ENCODE measurements around the gene PPARG.
"Not testable (repeated sequence)": the region's sequence is repeated elsewhere in the genome, so short reads cannot be mapped to it uniquely, and the experiment has no call there.

Gene PPARG

DNA sequence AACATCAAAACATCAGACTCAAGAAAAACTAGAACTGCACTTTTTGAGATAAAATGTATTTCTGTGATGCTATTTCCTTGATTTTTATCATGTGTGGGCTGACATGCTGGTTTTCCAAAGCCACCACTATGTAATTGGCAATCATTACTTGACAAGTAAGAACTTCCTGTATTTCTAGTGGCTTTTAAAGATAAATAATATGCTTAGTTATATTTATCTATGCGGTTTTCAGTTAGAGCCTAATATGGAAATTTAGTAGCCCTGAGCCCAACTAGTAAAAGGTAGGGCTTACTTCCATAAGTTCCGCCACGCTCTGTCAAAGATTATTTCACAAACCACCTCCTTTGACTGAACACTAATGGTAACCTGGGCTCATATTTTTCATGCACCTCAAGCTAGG lies 91.6 kb downstream of the PPARG start:
- no peak for DNase-seq (ENCODE audit: low spot score)

DNA sequence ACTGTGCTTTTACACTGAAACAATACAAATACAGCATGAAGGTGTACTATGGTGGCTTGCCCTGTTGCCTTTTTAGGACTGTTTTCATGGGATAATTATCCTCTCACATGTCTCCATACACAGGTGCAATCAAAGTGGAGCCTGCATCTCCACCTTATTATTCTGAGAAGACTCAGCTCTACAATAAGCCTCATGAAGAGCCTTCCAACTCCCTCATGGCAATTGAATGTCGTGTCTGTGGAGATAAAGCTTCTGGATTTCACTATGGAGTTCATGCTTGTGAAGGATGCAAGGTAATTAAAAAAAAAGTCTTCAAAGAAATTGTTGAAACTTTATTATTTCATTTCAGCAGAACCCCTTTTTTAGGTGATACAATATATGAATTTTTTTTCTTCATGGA lies 92.3 kb downstream of the PPARG start:
- DNase-seq (ENCODE audit: low spot score) = no peak

DNA sequence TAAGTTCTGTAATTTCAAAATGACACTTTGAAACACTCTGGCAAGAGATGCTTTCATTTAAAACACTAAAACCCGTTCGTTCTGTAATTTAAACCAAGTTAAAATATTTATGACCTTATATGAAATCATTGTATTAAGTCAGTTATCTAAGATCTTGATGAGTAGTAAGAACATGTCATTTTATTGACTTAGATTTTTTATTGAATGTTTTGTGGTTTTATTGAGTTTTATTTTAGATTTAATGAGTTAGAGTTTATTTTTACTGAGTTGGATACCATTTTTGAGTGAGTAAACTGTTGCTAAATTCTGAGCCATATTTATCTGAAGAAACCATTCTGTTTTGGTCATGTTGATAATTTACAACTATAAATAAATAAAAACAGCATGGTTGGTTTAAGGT lies 94.3 kb downstream of the PPARG start:
- DNase-seq (ENCODE audit: low spot score) = no peak

DNA sequence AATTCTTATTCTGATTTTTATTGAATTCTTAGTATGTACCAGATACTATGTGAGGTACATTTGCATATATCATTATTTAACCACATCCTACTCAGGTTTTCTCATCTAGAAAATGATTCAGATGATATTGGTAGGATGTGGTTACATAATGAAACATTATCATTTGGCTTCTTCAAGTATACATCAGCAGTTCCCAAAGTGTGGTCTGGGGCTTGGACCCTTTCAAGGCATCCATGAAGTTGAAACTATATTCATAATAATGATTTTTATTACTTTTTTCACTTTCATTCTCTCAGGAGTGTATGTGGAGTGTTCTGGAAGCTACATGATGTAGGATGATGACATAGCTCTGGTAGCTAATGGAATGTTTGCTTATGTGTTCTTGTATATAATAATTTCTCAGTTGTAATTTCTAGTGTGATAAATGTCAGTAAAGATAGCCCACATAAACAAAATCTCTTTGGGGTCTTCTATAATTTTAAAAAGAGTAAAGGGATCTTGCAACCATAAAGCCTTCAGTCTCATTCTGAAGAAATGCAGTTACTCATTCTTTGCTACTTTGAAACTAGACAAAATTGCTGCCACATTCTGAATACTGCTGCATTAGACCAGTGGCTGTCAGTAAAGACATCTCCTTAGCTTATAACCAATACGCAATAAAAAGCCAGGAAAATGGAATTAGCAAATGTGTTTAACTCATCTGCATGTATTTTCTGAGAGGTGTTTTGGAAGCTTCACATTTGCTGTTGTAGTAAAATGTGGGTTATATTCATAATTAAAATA lies 95.8 kb downstream of the PPARG start:
- no peak for DNase-seq (ENCODE audit: low spot score)

DNA sequence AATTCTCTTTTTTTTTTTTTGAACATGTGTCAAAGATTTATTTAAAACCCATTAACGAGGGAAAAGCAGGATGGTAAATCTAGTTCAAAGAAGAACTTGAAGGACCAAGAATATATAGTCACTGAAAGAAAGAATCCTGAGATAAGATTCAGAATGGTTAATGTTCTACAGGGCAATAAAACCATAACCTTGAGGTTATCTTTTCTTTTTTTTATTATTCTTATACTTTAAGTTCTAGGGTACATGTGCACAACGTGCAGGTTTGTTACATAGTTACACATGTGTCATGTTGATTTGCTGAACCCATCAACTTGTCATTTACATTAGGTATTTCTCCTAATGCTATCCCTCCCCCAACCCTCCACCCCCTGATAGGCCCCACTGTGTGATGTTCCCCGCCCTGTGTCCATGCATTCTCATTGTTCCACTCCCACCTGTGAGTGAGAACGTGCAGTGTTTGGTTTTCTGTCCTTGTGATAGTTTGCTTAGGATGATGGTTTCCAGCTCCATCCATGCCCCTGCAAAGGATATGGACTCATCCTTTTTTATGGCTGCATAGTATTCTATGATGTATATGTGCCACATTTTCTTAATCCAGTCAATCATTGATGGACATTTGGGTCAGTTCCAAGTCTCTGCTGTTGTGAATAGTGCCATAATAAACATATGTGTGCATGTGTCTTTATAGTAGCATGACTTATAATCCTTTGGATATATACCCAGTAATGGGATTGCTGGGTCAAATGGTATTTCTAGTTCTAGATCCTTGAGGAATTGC lies 97.8 kb downstream of the PPARG start:
- not testable (repeated sequence) for DNase-seq (ENCODE audit: low spot score)

DNA sequence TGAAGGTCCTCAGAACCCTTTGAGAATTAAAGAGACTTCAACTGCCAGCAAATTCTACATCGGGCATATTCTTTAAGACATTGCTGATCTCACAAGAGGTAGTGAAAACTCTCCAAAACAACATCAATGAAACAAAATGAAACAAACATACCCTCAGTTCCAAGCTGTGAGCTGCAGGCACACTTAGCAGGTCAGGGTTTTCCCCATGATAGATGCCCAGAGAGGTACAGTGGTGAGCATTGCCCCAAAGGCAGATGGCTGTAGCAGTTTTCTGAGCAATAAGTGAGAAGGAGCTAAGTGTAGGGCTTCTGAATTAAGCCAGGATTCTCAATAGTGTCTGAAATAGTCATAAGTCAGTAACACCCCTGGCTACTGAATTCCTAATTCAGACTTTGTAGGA lies 99.3 kb downstream of the PPARG start:
- DNase-seq (ENCODE audit: low spot score) = no peak

DNA sequence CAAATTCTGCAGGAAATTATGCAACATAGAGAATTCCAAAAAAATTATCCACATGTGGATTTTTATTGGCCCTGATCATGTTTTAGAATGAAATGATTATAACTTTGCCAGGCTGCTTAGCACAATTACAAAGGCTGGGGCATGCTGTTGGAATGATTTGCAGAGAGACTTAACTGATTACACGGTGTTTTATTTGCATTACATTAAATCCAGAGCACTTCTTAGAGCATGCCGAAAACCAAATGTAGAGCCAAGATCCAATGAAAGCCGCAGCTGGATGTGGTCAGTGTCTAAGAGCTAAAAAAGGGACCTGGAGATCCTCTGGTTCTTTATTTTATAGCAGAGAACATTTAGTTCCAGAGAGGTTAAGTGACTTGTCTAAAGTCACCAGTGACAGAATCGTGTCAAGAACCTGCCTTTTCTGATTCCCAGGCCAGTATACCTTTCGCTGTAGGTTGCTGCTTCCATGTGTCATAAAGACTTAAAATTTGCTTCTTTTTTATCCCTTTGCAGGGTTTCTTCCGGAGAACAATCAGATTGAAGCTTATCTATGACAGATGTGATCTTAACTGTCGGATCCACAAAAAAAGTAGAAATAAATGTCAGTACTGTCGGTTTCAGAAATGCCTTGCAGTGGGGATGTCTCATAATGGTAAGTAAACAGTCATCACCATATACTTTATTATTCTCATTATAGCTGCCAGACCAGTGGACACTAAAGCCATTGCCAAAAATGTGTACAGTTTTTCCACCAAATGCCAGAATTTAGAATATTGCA lies 103.4 kb downstream of the PPARG start:
- no peak for DNase-seq (ENCODE audit: low spot score)

DNA sequence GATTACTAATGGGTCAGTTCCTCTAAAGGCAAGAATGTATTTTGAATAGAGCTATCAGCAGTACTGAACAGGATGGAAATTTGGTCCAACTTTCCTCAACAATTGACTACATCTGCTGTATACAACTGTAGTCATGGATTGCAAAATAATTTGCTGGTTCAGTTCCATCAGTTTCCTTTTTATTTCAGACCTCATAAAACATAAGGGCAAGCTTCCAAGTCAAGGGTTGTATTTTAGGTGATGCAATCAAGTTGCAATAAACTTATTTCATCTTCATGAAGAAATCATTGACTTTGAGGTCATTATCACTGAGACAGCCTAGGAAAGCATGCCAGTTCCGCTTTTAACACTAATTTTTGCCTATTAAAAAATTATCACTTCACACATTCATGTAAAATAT lies 105.0 kb downstream of the PPARG start:
- DNase-seq (ENCODE audit: low spot score) = no peak

DNA sequence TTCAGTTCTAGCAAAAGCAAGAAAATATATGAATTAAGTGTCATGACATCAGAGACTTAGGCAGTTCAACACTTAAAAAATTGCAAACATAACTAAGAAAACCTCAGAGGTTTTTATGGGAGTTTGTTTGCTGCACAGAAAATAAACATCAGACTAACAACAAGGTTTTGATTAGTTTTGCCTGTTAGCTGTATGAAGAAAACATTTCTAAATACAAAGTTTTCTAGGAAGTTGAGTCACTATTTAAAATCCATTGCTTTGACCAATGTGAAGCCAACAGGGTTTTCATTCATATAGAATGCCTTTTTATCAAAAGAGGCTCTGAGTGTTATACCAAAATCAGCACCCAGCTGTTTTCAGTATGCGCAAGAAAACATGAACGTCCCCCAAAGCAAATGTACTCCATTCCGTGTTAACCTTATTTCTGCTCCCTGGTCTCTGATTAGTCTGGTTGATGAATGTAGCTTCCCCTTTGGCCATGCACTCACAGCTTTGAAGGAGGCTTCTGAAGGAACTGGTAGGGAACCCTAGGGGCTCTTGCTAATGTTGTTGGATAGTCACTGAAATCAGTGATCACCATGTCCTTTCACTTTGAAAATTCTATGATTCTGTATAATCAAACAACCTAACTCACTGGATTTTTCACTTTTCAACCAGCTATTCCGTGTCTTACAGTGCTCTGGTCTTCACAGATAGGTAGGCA lies 105.8 kb downstream of the PPARG start:
- no peak for DNase-seq (ENCODE audit: low spot score)

DNA sequence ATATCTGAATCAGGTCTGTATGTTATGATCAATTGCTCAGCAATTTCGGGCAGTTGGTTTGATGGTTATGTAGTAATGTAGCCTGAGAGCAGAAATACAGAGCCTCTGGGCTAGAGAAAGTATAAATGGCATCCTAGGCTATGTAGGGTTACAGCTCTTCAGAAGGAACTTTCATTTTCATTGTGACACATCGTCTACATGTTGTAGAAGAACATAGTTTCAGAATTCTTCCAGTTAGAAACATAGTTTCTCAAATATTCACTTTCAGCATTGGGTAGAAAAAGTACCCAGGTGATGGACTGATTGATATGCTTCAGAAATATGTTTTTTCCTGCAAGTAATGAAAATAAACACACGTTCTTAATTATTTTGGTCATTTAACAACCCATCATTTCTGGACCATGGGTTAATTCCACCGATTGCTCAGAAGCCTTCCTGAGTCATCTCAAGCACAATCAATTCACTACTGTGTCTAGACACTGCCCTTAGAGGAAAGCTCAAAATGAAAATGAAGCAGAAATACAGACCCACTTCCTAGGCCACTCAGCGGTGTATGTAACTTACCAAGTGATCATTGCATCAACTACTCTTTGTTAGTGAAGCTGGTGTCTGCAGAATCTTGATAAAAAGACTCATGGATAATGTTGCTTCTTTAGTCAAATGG lies 106.6 kb downstream of the PPARG start:
- DNase-seq (ENCODE audit: low spot score) = no peak

DNA sequence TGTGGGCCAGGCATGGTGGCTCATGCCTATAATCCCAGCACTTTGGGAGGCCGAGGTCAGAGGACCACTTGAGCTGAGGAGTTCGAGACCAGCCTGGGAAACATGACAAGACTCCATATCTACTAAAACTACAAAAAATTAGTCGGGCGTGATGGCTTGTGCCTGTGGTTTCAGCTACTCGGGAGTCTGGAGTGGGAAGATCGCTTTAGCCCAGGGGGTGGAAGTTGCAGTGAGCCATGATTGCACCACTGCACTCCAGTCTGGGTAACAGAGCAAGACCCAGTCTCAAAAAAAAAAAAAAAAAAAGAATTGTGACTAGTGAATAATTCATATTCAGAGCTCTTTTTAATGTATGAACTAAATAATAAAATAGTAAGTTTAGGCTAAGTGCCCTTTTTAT lies 107.6 kb downstream of the PPARG start:
- no peak for DNase-seq (ENCODE audit: low spot score)

DNA sequence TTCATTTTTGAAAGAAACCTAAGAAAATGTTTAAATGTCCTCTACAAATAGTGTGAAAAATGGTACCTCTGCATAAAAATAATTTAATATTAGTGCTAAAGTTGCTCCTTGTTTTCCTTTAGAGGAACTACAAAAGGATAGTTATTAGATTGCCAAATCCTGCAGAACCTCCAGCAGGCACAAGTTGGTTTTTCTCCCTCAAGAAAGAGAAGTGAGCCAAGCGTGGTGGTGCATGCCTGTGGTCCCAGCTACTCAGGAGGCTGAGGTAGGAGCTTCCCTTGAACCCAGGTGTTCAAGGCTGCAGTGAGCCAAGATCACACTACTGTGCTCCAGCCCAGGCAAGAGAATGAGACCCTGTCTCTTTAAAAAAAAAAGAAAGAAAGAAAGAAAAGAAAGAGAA lies 110.4 kb downstream of the PPARG start:
- DNase-seq (ENCODE audit: low spot score) = no peak

DNA sequence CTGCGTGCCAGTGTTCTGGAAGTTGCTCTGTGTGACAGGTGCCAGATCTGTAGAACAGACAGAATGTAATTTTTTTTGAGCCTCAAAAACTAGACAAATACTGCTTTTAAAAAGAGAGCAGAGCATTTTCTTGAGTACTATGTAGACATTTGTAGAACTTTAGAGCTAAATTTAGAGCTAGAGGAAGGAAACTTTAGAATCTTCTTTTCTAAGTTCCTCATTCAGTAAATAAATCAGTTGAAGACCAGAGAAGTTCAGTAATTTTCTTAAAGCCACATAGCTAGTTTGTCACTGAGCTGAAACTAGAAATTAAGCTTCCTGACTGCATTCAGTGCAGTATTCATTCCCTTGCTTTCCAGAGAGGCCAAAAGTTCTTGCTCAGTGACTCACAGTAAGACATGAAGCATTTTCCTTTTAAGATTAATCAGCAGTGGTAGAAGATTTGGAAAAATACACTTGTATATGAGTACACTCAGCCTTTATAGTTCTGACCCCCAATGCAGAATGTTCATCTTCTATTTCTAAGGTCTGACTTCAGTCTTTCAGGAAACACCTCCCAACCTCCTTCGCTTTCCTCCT lies 111.8 kb downstream of the PPARG start:
- DNase-seq (ENCODE audit: low spot score) = no peak

DNA sequence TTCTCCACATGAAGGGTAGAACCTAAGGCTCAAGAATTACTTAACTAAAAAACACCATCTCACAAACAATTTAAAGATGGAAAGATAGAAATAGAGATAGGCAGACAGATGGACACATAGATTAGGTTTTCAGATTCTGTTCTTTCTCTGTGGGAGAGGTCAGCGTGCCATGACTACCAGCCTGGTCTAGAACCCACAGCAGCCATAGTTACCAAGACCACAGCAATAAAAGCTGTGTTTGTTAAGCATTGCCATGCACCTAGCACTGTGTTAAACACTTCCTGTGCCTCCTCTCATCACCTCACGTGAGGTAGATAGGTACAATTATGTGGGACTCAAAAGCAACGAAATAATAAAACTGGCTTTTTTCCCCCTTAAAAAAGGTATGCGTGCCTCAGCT lies 112.3 kb downstream of the PPARG start:
- DNase-seq (ENCODE audit: low spot score) = no peak

DNA sequence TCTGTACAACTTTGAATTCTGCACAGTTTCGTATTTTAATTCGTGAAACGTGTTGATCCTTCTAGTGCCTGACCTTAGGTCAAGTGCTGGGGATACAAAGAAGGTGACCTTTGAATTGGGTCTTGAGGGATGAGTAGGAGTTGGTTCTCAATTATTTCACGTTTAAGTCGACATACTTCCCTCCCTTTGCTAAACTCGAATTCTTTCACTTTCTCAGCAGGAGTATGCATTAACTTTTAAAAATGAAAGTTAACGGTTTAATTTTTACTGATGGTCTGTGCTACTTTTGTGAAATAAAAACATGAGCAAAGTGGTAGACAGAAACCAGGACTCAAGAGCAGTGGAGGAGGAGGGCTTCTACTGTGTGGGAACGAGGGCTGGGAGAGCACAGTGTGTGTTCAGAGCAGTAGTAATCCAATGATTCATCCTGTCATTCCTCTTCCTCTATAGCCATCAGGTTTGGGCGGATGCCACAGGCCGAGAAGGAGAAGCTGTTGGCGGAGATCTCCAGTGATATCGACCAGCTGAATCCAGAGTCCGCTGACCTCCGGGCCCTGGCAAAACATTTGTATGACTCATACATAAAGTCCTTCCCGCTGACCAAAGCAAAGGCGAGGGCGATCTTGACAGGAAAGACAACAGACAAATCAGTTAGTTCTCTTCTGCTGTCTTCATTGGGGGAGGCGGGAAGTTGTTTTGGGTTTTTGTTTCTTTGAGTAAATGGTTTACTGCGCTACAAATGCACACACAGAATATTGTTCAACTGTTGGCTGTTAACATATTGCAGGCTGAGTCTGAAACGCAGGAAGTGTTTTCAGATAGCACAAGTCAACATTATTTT lies 116.8 kb downstream of the PPARG start:
- no peak for DNase-seq (ENCODE audit: low spot score)

DNA sequence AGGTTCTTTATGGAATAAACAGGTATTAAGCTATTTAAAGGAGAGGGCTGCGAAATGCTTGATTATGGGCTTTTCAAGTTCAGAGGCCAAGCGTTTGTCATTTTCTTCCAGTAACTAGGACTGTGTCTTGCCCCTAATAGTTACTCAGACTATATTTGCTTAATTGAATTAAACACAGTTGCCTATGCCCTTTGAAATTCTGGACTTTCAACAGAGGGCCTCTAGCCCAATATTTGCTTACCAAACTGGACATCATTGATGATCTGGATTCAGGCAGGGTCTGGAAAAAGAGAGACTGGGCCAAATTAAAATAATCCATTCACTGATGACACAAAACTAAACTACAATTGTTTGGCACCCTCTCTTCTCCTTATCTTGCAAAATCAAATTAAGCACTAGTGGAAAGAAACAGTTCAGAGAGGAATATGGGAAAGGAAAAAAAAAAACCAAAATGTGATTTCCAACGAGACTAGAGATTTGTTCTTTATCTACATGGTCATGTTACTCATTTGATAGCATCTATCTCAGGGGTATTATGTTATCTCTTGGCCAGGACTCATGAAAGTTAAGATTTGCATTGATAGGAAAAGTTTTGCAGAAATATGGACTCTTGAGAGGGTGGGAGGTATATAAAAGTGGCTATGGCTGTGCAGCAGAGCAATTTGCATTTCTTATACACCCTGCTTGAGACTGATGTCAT lies 120.3 kb downstream of the PPARG start:
- DNase-seq (ENCODE audit: low spot score) = no peak

DNA sequence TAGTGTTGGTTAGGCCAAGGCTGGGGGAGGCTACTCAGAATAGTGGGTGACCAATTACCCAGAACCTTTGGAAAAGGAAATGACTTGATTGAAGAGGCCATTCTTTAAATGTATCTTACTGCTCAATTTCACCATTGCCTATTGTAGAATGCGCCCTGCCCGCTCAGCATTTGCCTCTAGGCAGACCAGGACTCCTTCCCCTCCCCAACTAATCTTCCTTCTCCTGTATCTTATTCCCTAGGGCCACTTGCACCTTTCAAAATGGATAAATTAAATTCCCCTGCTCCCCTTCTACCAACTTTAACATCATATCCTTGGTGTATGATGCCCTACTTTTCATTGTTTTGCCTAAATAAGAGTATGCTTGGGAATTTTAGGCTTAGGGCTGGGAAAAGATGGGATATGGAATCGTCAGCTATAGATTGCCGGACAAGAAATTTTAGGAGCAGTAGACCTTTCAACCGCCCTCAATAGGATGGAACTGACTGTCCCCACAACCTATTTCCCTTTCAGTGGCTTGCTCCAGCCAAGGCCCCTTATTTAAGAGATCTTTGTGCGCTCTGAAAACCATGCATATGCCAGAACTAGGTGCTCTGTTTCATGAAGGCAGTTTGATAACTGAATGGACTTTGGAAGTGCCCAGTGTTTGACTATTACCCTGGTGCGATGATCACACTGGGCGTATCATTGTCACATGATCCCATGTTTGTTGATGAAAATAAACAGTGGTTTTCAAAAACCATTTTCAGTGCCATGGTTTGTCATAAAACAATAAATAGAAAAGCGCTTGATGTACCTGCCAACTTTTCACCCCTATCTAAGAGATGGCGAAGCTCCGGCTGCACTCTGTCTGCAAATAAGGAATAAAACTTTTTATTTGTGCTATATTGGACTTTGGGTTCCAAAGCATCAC lies 121.1 kb downstream of the PPARG start:
- DNase-seq (ENCODE audit: low spot score) = no peak

DNA sequence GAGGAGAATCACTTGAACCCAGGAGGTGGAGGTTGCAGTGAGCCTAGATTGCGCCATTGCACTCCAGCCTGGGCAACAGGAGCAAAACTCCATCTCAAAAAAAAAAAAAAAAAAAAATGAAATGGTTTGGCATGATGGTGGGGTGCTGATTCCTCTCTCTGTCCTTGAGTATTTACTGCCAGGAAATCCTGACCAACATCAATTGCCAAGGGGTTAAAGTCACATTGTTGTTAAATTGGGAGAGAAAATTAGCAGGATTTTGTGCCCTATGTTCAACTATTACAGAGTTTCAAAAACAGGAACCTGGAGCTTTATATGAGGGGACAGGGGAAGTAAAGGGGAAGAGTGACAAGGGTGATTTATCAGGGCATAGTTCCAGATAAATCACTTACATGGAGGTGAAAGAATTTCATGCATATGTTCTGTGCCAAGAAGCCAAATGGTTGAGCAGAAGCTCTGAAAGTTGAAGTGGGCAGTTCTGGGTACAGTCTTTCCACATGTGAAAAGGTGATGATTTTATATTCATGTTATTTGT lies 124.9 kb downstream of the PPARG start:
- DNase-seq (ENCODE audit: low spot score) = no peak
